HEK293T (cell line): ENCODE data around the gene PRPS2.

Experiments used
- ARNT ChIP-seq: fragments of 450-650 bp; IDR thresholded peaks from 2 replicates; pipeline ENCODE4 v1.6.1; 2017; ENCODE audit warnings: mild to moderate bottlenecking
- BHLHE40 ChIP-seq: fragments of 450-650 bp; IDR thresholded peaks from 2 replicates; pipeline ENCODE4 v1.6.1; 2016; ENCODE audit warnings: mild to moderate bottlenecking, moderate library complexity, borderline replicate concordance
- ELF4 ChIP-seq: fragments of 450-650 bp; IDR thresholded peaks from 2 replicates; pipeline ENCODE4 v1.6.1; 2017; ENCODE audit warnings: antibody characterized with exemption
- FOXA1 ChIP-seq: fragments of 450-650 bp; IDR thresholded peaks from 2 replicates; pipeline ENCODE4 v1.6.1; 2016; ENCODE audit warnings: mild to moderate bottlenecking
- FOXK2 ChIP-seq: fragments of 450-650 bp; IDR thresholded peaks from 2 replicates; pipeline ENCODE4 v1.6.1; 2016; ENCODE audit warnings: mild to moderate bottlenecking
- FOXM1 ChIP-seq: fragments of 450-650 bp; IDR thresholded peaks from 2 replicates; pipeline ENCODE4 v1.6.1; 2017; ENCODE audit warnings: mild to moderate bottlenecking, borderline replicate concordance
- SUZ12 ChIP-seq: fragments of 450-650 bp; IDR thresholded peaks from 2 replicates; pipeline ENCODE4 v1.6.1; 2016; ENCODE audit warnings: mild to moderate bottlenecking
- ZNF384 ChIP-seq: fragments of 450-650 bp; IDR thresholded peaks from 2 replicates; pipeline ENCODE4 v1.6.1; 2016
- TF ChIP-seq, protein P1 (sequence below): fragments of 450-650 bp; IDR thresholded peaks from 2 replicates; pipeline ENCODE4 v1.6.1; 2016

GRCh38 chrX:12777670-12778069 lies 13.5 kb upstream of the PRPS2 start:
- TF ChIP-seq FOXM1 (no peak), FOXA1 (no peak), BHLHE40 (no peak), ELF4 (no peak), ARNT (no peak), SUZ12 (no peak), FOXK2 (no peak), ZNF384 (no peak)
- TF ChIP-seq, protein P1, sequence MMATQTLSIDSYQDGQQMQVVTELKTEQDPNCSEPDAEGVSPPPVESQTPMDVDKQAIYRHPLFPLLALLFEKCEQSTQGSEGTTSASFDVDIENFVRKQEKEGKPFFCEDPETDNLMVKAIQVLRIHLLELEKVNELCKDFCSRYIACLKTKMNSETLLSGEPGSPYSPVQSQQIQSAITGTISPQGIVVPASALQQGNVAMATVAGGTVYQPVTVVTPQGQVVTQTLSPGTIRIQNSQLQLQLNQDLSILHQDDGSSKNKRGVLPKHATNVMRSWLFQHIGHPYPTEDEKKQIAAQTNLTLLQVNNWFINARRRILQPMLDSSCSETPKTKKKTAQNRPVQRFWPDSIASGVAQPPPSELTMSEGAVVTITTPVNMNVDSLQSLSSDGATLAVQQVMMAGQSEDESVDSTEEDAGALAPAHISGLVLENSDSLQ: no peak
